ENCODE measurements around the gene RPRML.

The RPRML gene

GRCh38 chr17:46944931-46945330, 34.1 kb downstream of the RPRML start:
- H3K4me3 ChIP-seq (ENCODE audit: low read depth, low read length) = no peak overlapping the region
- TF ChIP-seq, protein P1, sequence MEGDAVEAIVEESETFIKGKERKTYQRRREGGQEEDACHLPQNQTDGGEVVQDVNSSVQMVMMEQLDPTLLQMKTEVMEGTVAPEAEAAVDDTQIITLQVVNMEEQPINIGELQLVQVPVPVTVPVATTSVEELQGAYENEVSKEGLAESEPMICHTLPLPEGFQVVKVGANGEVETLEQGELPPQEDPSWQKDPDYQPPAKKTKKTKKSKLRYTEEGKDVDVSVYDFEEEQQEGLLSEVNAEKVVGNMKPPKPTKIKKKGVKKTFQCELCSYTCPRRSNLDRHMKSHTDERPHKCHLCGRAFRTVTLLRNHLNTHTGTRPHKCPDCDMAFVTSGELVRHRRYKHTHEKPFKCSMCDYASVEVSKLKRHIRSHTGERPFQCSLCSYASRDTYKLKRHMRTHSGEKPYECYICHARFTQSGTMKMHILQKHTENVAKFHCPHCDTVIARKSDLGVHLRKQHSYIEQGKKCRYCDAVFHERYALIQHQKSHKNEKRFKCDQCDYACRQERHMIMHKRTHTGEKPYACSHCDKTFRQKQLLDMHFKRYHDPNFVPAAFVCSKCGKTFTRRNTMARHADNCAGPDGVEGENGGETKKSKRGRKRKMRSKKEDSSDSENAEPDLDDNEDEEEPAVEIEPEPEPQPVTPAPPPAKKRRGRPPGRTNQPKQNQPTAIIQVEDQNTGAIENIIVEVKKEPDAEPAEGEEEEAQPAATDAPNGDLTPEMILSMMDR (IDR thresholded peaks at IDR 0.05; ENCODE audit: borderline replicate concordance, insufficient read depth, low read depth, low read length) = no peak

GRCh38 chr17:46943501-46944393, 35.3 kb downstream of the RPRML start:
- TF ChIP-seq, protein P1 (IDR thresholded peaks at IDR 0.05; ENCODE audit: borderline replicate concordance, insufficient read depth, low read depth, low read length) = no peak
- H3K4me3 ChIP-seq (ENCODE audit: low read depth, low read length) = no peak overlapping the region

GRCh38 chr17:46943218-46943500, 35.9 kb downstream of the RPRML start:
- TF ChIP-seq, protein P1 (IDR thresholded peaks at IDR 0.05; ENCODE audit: borderline replicate concordance, insufficient read depth, low read depth, low read length) = no peak
- H3K4me3 ChIP-seq (ENCODE audit: low read depth, low read length) = no peak overlapping the region

GRCh38 chr17:46942441-46943217, 36.4 kb downstream of the RPRML start:
- H3K4me3 ChIP-seq (ENCODE audit: low read depth, low read length) = no peak overlapping the region
- TF ChIP-seq, protein P1 (IDR thresholded peaks at IDR 0.05; ENCODE audit: borderline replicate concordance, insufficient read depth, low read depth, low read length) = peak; percentile 87

DNA sequence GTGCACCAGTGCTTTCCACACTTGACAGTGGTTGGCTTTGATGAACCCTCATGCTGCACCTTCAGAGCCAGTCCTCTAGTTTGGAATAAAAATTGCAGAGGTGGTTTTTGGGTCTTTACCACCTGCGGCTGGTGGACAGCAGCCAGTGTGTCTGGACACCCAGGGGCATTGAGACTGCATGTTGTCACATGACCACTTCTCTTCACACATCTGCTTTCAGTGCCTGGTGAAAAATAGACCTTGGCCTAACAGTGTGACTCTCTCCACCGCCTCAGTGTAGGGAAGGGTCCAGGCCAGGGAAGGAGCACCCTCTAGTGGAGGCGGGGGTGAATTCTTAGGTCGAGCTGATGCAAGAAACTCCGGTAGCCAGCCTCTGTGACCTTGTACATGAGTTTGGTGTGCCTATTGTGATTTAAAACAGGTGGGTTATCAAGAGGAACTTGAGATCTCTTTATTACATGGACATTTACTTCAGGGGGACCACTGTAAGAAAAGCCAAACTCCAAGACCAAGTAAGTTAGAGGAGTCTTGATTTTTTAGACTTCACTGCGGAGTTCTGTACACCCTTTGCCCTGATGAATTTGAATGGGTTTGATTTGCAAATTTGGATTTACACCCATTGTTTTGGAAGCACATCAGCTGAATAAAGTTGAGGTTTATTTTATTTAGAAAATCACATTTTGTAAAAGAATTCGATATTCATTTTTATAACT, 38.2 kb downstream of the RPRML start:
- TF ChIP-seq, protein P1 (IDR thresholded peaks at IDR 0.05; ENCODE audit: borderline replicate concordance, insufficient read depth, low read depth, low read length) = peak; percentile 91
- H3K4me3 ChIP-seq (ENCODE audit: low read depth, low read length) = no peak overlapping the region

DNA sequence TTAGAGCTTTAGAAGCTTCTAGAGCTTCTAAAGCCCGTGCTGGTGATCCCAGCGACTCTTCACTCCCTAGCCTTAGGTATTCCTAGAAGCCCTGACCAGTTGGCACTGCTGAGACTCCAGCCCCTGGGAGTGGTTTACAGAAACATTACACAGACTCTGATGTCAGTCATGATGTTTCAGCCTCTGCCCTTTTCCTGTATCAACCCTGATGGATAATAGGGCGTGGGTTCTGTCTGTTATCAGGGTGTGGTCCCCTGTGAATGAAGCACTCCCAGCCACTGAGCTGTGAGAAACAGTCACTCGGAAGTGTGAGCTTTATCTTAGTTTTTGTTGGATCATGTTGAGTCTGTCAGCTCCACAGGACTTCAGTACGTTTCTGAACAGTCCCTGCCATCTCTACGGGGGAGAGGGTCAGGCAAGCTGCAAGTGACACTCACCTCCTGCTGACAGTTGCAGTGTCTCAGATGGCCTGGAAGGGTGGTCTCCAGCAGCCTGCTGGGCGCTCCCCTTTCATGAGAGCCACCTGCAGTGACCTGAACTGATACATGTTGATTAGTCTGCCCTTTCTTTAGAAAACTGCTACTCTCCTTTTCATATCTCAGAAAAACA, 43.3 kb downstream of the RPRML start:
- TF ChIP-seq, protein P1 (IDR thresholded peaks at IDR 0.05; ENCODE audit: borderline replicate concordance, insufficient read depth, low read depth, low read length) = no peak
- no peak overlapping the region for H3K4me3 ChIP-seq (ENCODE audit: low read depth, low read length)
